ENCODE results near the gene FXYD2. TPM values are rescaled to one million over a fixed set of nuclear protein-coding genes. Genes with fewer than 3 reads are reported as not detected.
A peak's percentile ranks its signal among the peaks of the same experiment; 100 is the strongest.

Gene FXYD2
- total RNA-seq, 1 donor from 2014 or later, result 1.1 TPM

DNA sequence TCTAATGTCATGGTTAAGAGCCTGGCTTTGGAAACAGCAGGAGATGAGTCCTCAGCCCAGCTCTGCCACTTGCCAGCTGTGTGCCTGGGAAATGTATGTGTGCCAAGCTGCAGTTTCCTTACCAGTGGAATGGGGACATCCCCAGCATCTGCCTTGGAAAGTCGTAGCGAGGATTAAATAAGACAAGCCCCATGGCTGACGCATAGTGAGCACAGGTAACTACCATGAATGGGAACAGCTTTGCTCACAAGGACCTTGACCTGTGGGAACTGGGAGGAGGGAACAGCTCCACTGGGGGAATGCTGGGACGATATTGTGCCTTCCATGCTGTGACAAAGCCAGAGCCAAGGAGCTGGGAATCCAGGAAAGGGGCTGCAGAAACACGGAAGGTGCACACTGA lies 24.9 kb downstream of the FXYD2 start:
- Mint-ChIP-seq H3K27me3 (peaks cover 59% of the 10 kb centered on the region), H3K4me3 (no peak overlapping the region), H3K4me1 (peaks cover 3% of the 10 kb centered on the region), H3K36me3 (ENCODE audit: low read depth) (no peaks in the 10 kb centered on the region), H3K27ac (no peak overlapping the region), H3K9me3 (no peaks in the 10 kb centered on the region)
- intact Hi-C loops (cut with micrococcal nuclease), result loop anchor here (10.0 kb wide), 1 partner anchor 375 kb away; the partner anchor contains the start of gene SCN2B
- no peak for DNase-seq

DNA sequence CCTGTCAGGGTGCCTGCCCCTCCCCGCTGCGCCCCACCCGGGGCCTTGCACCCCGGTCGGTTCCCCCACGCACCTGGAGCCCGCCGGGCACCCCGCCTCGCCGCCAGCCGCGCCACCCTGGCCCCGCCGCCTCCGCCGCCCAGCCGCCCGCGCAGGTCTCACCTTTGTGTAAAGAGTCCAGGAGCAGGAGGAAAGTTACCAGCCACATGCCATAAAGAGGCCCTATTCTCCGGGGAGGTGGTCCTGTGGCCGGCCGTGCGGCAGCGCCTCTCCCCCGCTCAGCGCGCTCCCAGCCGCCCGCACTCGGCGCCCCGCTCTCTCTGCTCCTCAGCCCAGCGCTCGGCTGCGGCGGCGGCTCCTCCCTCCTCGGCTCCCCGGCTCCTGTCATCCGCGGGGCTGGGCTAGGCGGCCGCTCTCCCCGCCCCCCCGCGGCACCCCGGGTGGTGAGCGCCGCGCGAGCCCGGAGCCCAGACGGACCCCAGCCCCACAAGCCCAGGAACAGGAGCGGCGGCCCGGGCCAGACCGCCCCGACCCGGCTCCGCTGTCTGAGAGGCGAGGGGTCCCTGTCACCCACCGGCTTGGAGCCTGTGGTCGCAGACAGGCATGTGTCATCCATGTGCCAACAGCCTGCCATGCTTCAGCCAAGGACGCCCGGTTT lies 27.5 kb downstream of the FXYD2 start, which contains the start of gene DSCAML1:
TSS of gene DSCAML1 (minus strand) at position 345 of the 658 bp plus-strand sequence. CDS start at position 208, 137 bp downstream.
- H3K27ac Mint-ChIP-seq, result no peak within 1 kb of the TSS
- intact Hi-C loops (cut with micrococcal nuclease), result no loop called here
- H3K27me3 Mint-ChIP-seq, result peaks cover 72% of the 10 kb centered on the region
- DNase-seq, result peak; percentile 80
- H3K36me3 Mint-ChIP-seq (ENCODE audit: low read depth), result no peaks in the 10 kb centered on the region
- peak within 1 kb of the TSS; percentile 47 for H3K4me3 Mint-ChIP-seq
- H3K9me3 Mint-ChIP-seq, result no peaks in the 10 kb centered on the region
- peaks cover 3% of the 10 kb centered on the region for H3K4me1 Mint-ChIP-seq

DNA sequence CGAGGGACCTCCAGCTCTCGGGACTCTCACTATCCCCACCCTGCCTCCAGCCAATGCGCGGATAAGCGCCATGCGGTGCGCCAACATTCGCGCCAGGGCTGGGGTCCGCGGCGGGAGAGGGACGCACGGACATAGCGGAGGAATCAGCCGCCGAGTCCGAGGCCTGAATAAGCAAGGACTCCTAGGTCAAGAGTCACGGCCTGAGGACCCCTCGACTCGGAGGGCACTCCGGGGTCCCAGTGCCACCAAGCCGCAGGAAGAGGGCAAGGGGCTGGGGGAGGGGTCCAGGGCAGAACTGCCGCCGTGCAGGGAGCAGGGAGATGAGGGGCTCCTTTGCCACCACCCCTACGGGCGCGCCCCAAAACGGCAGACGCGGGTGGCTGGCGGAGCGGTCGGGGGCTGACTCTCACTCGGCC lies 28.1 kb downstream of the FXYD2 start:
- no peak overlapping the region for H3K4me3 Mint-ChIP-seq
- DNase-seq, result no peak
- peaks cover 67% of the 10 kb centered on the region for H3K27me3 Mint-ChIP-seq
- H3K9me3 Mint-ChIP-seq, result no peaks in the 10 kb centered on the region
- intact Hi-C loops (cut with micrococcal nuclease), result no loop called here
- H3K27ac Mint-ChIP-seq, result no peak overlapping the region
- no peaks in the 10 kb centered on the region for H3K36me3 Mint-ChIP-seq (ENCODE audit: low read depth)
- peaks cover 3% of the 10 kb centered on the region for H3K4me1 Mint-ChIP-seq

DNA sequence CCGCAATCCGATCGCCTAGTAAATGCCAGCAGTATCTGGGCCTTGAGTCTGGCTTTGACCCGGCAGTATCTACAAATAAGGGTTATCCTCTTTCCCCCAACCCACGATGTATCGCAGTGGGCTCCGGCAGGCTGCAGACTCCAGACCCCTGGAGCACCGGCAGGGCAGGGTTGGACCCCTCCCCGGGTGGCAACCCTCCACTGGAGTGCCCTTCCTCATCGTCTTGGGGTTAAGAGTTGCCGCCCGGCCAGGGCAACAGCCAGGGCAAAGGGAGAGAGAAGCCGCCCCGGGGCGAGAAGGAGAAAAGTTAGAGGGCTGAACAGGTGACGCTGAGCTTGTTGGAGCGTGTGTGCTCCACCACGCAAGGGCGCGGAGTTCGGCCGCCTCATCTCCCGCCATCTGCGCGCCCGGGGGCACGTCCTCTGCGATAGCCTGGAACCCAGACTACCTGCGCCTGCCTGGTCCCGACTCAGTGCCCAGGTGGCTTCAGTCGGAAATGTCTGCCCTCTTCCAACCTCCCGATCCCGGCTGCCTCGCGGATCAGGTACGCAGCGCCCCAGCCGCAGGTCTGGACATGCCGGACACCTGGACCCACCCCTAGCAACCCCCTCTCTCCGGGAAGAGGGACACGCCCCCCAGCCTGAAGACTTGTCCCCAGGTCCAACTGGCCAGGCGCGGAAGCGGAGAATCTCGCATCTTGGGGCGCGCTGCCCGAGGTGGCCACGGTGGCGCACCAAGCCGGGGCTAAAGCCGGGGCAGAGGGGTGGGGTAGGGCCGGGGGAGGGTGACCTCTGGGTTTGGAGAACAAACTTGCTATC lies 28.7 kb downstream of the FXYD2 start:
- peaks cover 3% of the 10 kb centered on the region for H3K4me1 Mint-ChIP-seq
- no peaks in the 10 kb centered on the region for H3K9me3 Mint-ChIP-seq
- no peak for DNase-seq
- intact Hi-C loops (cut with micrococcal nuclease), result no loop called here
- peaks cover 65% of the 10 kb centered on the region for H3K27me3 Mint-ChIP-seq
- no peaks in the 10 kb centered on the region for H3K36me3 Mint-ChIP-seq (ENCODE audit: low read depth)
- no peak overlapping the region for H3K27ac Mint-ChIP-seq
- H3K4me3 Mint-ChIP-seq, result no peak overlapping the region

DNA sequence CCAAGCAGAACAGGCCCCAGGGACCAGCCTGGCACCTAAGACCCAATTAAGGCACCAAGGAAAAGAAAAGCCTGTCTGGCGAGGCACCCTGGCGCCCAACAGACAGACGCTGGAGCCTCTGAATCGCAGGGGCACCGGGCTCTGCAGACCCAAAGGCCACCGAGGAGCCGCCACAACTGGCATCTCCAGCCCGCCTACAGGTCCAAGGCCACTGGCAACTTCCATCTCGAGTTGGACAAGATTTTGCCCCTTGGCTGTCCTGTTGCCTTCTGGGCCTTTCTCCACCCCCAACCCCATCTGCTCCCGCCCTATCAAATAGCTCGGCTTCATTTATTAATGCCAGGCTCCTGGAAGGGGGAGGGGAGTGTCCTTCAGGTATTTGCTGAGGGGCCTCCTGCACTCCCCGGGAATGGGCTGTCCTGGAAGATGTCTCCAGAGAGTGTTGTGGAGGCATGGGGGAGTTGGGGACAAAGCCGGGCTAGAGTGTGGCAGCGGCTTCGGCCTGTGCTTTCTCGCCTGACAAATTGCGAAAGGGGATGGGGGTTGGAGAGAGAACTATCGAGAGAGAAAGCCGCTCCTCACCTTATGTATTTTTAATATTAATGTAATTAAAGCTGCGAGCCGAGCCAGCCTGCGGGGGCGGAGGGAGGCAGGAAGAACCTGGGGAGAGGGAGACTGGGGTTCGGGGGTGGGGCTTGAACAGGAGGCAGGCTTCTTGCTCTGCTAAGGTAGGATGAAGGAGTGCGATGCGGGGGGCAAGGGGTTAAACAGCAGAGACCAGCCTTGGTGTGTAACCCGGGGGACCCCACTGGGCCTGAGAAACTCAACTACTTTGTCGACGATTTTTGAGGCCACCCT lies 29.5 kb downstream of the FXYD2 start:
- DNase-seq, result no peak
- Mint-ChIP-seq H3K4me1 (peaks cover 3% of the 10 kb centered on the region), H3K27ac (no peak overlapping the region), H3K36me3 (ENCODE audit: low read depth) (no peaks in the 10 kb centered on the region), H3K27me3 (peaks cover 58% of the 10 kb centered on the region), H3K9me3 (no peaks in the 10 kb centered on the region), H3K4me3 (no peak overlapping the region)
- intact Hi-C loops (cut with micrococcal nuclease), result no loop called here

DNA sequence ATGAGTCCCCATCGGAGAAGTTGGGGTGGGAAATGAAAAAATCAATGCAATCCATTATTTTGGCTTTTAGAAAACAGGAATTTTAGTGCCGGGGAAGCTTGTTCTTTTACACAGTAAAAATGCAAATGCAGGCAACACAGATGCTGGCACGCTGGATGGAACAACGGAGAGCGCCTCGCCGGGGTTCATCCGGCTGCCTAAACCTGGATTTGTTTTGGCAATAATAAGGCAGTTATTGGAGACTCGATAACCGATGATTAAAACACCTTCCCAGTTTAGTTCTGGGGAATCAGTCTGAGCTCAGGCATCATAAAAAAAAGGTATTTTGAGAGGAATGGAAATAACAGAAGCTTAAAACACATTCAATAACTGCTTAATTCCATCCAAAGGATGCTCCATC lies 30.4 kb downstream of the FXYD2 start:
- H3K9me3 Mint-ChIP-seq, result no peaks in the 10 kb centered on the region
- intact Hi-C loops (cut with micrococcal nuclease), result no loop called here
- peaks cover 52% of the 10 kb centered on the region for H3K27me3 Mint-ChIP-seq

DNA sequence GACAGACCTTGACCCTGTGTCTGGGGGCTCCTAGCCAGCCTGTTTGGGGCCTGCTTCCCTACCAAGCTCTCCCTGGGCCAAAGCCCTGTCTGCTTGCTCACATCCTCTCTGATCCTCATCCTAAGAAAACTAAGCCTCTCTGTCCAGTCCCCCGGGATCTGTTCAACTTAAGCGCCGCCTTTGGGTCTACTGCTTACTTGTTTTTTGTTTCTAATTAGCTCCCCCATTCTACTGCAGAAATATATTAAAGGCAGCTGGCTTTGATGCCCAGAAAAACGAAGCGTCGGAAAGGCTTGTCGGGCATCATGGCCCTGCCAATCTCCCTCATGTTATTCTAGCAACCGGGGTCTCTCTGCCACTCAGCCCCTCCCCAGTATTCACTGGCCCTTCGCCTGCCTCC lies 31.0 kb downstream of the FXYD2 start:
- no peak overlapping the region for H3K27ac Mint-ChIP-seq
- H3K4me1 Mint-ChIP-seq, result peaks cover 3% of the 10 kb centered on the region
- intact Hi-C loops (cut with micrococcal nuclease), result no loop called here
- DNase-seq, result no peak
- peaks cover 50% of the 10 kb centered on the region for H3K27me3 Mint-ChIP-seq
- H3K36me3 Mint-ChIP-seq (ENCODE audit: low read depth), result no peaks in the 10 kb centered on the region
- no peak overlapping the region for H3K4me3 Mint-ChIP-seq
- no peaks in the 10 kb centered on the region for H3K9me3 Mint-ChIP-seq

More for the DNA sequence above, 30.4 kb downstream of the FXYD2 start:
- Mint-ChIP-seq H3K27ac (no peak overlapping the region), H3K4me3 (no peak overlapping the region), H3K4me1 (peaks cover 3% of the 10 kb centered on the region), H3K36me3 (ENCODE audit: low read depth) (no peaks in the 10 kb centered on the region)
- no peak for DNase-seq

DNA sequence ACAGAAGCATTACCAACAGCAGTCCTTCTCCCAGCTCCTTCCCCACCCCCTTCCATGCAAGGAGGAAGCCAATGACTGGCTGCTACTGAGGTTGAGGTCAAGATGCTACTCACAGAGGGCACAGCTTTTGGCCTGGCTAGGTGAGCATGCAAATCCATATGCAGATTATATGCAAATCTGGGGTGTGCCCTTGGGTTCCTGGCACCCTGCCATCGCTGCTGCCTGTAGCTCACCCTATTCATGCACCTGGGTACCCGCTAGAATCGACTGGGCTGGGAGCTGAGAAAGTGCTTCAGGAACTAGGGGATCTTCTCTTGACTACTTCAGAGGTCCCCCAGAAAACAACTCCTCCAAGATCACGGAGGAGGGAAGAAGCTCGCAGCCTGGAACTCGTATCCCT lies 31.6 kb downstream of the FXYD2 start:
- H3K4me1 Mint-ChIP-seq, result peaks cover 3% of the 10 kb centered on the region
- H3K27ac Mint-ChIP-seq, result no peak overlapping the region
- DNase-seq, result no peak
- H3K4me3 Mint-ChIP-seq, result no peak overlapping the region
- H3K36me3 Mint-ChIP-seq (ENCODE audit: low read depth), result no peaks in the 10 kb centered on the region
- H3K9me3 Mint-ChIP-seq, result no peaks in the 10 kb centered on the region
- peaks cover 45% of the 10 kb centered on the region for H3K27me3 Mint-ChIP-seq
- intact Hi-C loops (cut with micrococcal nuclease), result no loop called here

DNA sequence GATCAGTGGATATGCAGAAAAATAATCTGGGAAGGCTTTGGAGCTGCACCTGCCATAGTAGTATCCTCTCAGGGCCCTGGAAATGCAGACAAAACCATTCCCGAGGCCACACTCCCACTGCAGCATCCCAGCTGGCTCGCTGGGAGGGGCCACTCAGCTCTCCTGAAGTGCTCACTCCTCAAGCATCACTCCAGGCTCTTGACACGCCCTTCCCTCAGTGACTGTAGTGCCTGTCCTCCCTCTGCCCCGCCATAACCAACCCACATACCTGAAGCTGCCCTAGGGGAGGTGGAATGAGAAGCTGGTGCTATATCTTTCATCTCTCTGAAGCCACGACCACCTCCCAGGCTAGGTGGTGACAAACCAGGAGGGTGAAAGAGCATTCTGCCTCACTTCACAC lies 32.3 kb downstream of the FXYD2 start:
- no peaks in the 10 kb centered on the region for H3K36me3 Mint-ChIP-seq (ENCODE audit: low read depth)
- H3K9me3 Mint-ChIP-seq, result no peaks in the 10 kb centered on the region
- no peak for DNase-seq
- no peak overlapping the region for H3K27ac Mint-ChIP-seq
- peaks cover 42% of the 10 kb centered on the region for H3K27me3 Mint-ChIP-seq
- intact Hi-C loops (cut with micrococcal nuclease), result no loop called here
- no peak overlapping the region for H3K4me3 Mint-ChIP-seq
- no peaks in the 10 kb centered on the region for H3K4me1 Mint-ChIP-seq

DNA sequence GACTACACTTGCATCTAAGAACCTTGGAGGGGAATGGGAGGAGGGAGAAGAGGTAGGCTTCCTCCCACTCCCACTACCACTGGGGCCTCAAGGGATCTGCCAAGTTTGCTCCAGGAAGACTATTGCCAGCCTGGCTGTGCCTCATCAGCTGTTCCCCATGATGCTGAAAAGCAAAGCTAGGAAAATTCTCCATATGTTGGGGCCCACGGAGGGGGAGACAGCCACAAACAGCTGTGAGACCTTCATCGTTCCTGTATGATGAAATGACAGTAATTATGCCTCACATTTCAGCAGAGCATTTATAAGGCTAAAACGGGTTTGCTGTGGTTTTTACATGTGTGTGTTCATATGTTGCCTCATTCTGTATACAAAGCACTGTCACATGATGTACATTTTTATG lies 34.3 kb downstream of the FXYD2 start:
- Mint-ChIP-seq H3K27ac (no peak overlapping the region), H3K27me3 (peaks cover 35% of the 10 kb centered on the region), H3K9me3 (no peaks in the 10 kb centered on the region), H3K4me3 (no peak overlapping the region), H3K36me3 (ENCODE audit: low read depth) (no peaks in the 10 kb centered on the region), H3K4me1 (no peaks in the 10 kb centered on the region)
- intact Hi-C loops (cut with micrococcal nuclease), result no loop called here
- DNase-seq, result no peak

DNA sequence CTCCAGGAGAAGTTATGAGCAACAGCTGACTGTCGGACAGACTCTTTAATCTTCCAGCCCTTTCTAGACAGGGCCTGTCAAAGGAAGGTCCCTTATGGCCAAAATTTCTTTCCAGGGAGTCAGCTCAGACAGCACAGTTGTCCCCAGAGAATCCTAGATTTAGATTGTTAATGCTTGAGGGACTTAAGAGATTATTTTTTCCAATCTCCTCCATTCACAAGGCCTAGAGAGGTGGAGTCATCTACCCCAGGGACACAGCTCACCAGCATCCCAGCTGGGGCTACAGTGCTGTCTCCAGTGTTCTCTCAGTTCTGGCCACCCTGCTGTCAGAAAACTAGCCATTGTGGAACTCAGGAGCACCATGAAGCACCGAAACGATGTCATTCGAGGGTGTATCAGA lies 35.3 kb downstream of the FXYD2 start:
- no peaks in the 10 kb centered on the region for H3K4me1 Mint-ChIP-seq
- intact Hi-C loops (cut with micrococcal nuclease), result no loop called here
- no peak overlapping the region for H3K27ac Mint-ChIP-seq
- no peaks in the 10 kb centered on the region for H3K36me3 Mint-ChIP-seq (ENCODE audit: low read depth)
- no peak for DNase-seq
- H3K27me3 Mint-ChIP-seq, result peaks cover 25% of the 10 kb centered on the region
- H3K4me3 Mint-ChIP-seq, result no peak overlapping the region
- no peaks in the 10 kb centered on the region for H3K9me3 Mint-ChIP-seq

DNA sequence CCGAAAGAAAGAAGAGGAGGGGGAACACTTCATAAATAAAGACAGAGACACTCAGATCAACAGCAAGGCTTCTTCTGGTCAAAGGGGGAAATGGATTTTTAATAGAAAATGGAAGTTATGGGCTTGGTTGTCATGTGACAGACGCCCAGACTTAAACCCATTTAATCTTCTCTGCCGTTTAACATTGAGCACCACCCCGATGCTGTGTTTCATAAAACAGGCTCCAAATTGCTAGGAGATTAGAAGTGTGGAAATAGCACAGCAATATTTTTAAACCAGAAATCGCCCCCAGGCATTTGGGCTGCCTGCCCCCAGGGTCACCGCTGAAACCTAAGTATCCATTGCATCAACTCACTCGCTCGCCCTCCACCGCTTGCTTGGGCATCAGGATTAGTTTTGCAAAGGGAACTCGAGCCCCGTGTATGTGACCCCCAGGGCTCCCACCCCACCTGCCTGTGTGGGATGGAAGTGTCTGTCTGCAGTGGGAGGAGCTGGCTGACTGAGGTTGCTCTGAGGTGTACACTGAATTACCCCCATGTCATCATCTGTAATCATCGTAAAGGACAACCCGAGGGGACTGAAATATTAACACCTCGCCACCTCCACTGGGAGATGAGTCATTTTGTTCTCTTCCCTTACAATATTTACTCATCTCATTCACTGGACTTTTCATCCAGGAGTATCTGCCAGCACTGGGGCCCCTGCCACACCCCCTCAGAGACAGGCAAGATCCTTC lies 38.2 kb downstream of the FXYD2 start:
- H3K27ac Mint-ChIP-seq, result no peak overlapping the region
- H3K36me3 Mint-ChIP-seq (ENCODE audit: low read depth), result no peaks in the 10 kb centered on the region
- H3K4me3 Mint-ChIP-seq, result no peak overlapping the region
- no peaks in the 10 kb centered on the region for H3K4me1 Mint-ChIP-seq
- intact Hi-C loops (cut with micrococcal nuclease), result no loop called here
- no peaks in the 10 kb centered on the region for H3K9me3 Mint-ChIP-seq
- H3K27me3 Mint-ChIP-seq, result peaks cover 20% of the 10 kb centered on the region
- DNase-seq, result no peak

DNA sequence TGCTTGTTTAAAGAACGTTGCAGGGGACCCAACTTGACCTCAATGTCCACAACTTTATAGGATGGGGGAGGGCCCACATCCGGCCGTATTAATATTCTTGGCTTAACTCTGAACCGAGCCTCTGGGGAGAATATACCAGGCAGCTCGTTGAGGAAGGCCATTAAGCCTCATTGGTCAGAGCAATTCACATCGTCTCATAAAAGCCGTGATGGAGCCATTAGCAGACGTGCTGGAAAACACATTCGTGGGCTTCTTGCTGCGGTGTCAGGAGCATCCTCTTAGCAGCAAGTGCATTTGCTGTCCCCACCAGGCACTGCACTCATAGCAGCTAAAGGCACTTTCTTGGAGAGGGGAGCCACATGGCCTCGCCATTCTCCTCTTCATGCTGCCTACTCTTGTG lies 42.4 kb downstream of the FXYD2 start:
- Mint-ChIP-seq H3K36me3 (ENCODE audit: low read depth) (no peaks in the 10 kb centered on the region), H3K27me3 (peaks cover 16% of the 10 kb centered on the region), H3K4me3 (no peak overlapping the region), H3K9me3 (no peaks in the 10 kb centered on the region), H3K27ac (no peak overlapping the region), H3K4me1 (no peaks in the 10 kb centered on the region)
- intact Hi-C loops (cut with micrococcal nuclease), result no loop called here
- DNase-seq, result no peak
